ENCODE data around the gene CD86.
A peak's percentile ranks its signal among the peaks of the same experiment; 100 is the strongest.
"Not testable (repeated sequence)": the region's sequence is repeated elsewhere in the genome, so short reads cannot be mapped to it uniquely, and the experiment has no call there.

The CD86 gene

DNA sequence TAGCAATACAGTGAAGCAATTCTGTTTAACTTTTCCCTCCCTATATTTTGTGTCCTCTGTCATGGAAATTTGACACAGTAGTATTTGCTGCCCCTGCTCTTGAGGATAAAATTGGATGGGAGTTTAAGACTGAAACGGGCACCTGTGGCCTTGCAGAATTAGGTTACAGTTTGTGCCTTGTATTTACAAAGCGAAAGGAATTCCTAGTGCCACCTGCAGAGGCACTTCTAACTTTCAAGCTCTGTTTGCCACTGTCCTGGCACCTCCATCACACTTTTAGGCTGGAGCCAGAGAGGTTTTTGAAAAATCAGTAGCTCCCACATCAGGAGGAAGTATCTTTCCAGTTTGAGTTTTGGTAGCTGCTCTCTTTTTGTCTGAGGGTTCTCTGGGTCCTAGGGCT lies 39.5 kb downstream of the CD86 start:
- DNase-seq, result no peak

DNA sequence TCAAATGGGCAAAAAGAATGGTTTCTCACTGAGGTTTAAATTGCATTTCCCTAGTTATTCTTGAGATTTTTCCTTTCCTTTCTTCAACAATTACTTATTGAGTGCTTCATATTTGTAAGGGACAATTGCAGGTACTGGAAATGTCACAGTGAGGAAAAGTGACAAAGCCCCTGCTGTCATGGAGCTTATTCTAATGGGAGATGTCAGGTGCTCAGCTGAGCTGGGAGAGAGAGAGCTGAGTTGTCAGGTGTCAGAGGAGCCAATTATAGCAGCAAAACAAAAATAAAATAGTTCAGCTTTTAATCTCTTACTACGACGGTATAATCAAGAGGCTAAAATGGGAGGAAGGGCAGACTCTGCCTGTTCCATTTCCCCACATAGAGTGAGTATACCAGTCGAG lies 42.0 kb downstream of the CD86 start:
- DNase-seq, result no peak

DNA sequence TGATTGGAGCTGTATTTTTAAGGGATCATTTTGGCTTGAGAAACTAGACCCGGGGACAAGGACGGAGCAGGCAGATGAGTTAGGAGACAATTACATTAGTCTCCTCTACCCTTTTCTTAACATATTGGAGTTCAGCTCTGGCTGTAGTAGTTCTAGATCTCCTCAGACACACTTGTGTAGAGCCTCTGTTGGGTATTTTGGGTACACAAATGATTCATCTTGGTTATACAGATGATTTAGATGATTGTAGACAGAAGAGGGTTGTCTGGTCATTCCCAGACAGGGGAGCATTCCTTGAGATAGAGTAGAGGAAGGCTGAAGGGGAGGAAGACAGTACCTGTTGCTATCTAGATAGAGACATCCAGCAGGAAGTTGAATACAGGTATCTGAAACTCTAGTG lies 43.4 kb downstream of the CD86 start:
- no peak for DNase-seq

DNA sequence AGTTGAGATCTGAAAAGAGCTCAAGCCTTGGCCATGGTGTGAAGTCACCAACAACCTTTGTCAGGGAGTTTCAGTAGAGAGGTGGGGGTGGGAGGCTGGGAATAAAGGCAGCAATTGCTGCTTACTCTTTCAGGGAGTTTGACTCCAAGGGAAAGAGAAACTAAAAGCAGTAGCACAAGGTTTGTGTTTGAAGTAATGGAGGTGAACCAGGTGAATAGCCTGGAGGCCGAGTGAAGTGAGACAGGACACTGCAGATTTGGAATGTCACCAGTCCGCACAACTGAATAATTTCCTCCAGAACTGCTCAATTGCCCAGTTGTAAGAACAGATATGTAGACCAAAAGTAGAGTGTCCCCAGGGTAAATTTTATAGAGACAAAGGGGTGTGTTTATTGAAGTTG lies 44.1 kb downstream of the CD86 start:
- no peak for DNase-seq

DNA sequence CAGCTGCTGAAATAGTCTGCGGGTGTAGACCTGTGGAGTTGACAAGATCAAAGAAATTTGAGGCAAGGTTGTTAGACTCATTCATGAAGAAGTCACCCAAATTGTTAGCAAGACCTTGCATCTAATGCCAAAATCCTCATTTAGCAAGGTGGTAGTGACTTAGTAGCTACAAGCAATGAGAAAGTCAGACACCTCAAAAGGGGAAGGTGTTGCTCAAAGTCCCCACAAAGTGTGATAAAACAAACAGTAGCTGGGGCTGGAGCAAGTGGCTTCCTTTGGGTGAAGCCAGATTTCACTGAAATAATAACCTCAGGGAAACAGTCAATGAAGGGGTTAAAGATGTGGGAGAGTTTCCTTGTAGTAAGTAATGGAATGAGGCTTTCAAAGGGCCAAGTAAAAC lies 44.9 kb downstream of the CD86 start:
- DNase-seq, result no peak

DNA sequence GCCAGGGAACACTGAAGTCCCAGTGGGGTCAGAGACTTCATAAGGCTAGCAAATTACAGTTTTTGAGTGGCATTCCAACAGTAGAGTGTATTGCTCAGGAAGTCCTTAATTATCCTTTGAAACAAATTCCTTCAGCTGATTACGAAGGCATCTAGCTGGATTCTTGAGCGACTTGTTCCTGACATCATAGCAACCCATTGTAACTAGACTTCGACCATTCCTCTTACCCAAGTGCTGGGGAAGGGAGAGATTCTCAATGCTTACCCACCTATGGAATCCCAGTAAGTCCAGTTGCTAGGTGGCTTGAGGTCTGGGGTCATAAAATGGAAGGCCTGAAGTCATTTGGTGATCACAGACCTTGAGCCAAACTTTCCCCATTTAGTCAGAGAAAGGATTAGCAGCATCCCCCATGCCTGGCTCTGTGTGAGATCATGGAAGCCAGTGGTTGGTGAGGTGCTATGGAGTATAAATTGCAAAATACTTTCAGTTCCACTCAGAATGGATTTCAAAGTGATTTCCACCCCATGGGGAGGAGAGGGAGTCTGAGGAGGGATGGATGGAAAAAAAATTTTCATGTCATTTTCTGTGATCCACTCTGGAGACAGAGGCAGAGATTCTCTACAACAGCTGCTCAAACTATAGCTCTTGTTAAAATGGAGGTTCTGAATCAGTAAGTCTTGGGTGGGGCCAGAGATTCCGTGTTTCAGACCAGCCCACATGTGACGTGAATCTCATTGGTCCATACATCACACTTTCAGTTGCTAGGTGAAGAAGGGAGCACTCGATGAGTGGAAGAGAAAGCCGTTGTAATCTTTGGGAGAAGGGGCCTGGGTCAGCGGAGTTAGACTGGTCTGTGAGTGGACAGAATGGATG lies 45.7 kb downstream of the CD86 start:
- DNase-seq, result peak; percentile 37

DNA sequence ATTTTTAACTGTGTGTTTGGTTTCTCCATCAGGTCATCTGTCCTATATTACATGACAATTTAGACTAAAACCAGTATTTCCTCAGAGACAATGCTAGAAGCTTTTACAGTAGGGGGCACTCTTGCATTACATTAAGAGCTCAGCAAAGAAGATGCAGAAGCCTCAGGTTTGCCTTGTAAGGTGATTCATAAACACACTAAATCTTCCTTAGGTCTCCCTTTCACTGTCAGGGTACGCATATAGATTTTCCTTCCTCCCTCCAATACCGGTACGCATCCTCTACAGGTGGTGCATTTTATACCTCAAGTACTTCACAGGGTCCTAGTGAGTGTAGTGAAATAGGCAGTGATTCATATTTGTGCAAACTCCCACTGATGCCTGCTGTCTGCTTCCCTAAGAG lies 46.5 kb downstream of the CD86 start:
- peak; percentile 66 for DNase-seq

DNA sequence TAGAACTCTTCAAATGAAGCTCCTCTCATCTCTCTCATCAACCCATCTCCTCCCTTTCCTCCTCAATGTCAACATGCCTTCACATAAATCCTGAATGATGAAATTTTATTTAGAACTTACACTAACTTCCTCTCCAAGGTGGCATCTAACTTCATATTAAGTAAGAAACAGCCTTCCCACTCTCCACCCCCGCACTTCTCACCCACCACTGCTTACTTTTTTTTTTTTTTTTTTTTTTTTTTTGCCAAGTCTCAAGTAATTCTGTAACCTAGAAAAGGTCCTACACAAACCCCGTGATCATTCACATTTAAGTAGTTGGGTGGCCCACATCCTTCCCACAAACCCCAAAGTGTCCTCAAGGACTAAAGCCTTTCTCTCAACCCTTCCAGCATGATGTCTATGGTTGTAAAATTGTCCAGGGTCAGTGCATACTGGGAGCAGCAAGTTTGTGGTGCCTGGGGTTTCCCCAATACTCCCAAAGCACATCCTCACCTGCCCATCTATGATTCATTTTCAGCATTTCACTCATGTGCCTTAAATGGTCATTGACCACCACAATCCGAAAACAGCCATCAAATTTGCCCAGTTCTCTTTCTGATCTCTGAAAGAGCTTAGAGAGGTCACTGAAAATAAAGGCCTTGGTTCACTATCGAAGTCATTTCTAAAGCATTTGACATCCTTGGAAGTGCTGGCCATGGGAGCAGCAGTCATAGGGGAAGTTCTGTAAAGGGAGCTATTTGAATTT lies 47.2 kb downstream of the CD86 start:
- DNase-seq, result no peak

DNA sequence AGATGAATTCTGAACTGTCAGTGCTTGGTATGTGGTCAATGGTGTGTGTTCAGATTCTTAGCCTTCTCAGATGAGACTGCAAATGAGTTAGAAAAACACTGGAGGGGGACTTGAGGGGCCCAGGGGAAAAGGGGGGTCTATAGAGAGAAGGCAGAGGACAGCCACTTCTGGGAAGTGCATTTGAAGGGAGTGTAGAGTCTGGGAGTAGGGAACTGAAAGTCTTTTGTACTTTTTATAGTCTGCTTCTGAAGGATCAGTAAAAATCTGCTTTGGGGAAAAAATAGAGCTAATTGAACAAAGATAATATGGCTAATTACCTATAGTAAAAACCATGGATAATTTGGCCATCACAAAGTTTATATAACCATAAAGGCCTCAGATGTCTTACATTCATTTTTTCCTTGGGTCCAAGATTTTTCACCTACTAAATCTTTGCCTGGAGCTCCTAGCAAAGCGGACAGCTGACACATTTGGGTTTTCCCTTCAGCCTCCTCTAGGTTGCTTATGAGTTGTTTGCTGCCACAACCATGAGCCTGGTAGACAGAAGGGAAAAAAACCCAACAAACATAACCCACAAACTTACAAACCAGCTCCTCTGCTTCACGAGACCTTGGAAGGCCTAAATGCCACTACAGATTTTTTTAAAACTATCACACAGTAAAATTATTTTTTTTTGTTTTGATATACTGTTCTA lies 48.8 kb downstream of the CD86 start:
- DNase-seq, result no peak

DNA sequence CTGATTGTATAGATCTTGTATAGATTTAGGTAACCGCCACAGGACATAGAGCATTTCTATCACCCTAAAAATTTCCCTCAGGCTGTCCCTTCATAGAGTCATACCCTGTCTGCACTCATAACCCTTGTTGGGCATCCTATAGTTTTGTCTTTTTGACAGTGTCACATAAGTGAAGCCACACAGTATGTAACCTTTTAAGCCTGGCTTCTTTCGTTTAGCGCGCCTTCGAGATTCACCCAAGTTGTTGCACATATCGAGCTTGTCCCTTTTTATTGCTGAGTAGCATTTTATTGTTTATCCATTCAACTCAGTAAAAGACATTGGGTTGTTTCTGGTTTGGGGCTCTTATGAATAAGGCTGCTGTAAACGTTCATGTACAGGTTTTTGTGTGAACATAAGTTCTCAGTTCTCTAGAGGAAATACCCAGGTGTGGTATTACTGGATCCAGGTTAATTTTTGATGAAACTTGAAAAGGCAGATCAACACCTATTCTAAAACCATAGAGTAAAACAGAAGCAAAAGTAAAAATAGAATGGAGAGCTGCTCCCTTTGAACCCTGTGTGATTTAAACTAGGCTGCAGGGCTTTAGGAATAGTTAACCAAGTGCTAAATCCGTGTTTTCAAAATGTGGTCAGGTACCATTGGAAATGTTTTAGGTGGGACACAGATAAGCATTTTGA lies 49.5 kb downstream of the CD86 start:
- no peak for DNase-seq

DNA sequence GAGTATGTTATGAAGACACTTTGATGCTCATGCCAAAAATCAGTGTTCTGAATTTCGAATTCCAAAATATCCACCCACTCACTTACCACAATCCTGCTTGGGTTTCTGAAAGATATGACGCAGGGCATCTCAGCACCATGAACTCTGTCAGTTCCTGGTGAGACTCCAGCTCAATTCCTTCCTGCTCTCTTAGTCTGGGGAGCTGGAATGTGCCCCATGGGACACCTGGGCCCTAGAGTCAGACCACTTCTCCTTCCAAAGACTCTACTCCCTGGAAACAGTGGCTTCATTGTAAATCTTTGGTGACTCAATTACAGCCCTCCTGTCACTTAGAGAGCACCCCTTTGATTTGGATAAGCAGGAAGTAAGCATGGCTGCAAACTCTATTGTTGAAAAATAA lies 50.5 kb downstream of the CD86 start:
- no peak for DNase-seq

DNA sequence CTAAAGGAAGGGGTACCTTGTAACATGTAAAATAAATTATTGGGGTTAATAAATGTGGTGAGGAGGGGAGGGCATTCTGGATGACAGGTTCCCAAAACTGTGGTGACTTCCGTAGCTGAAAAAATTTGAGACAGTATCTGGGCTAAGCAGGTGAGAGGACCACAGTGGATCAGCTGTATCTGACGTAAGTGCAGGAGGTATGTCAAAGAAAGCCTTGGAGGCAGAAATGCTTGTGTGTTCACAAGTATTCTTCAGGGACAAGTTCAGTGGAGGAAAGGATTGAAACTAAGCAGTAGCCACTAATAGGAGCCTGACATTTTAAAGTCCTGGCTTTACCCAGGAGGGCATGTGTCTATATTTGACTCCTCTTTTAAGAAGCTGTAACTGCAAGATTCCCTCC lies 52.0 kb downstream of the CD86 start:
- DNase-seq, result no peak

DNA sequence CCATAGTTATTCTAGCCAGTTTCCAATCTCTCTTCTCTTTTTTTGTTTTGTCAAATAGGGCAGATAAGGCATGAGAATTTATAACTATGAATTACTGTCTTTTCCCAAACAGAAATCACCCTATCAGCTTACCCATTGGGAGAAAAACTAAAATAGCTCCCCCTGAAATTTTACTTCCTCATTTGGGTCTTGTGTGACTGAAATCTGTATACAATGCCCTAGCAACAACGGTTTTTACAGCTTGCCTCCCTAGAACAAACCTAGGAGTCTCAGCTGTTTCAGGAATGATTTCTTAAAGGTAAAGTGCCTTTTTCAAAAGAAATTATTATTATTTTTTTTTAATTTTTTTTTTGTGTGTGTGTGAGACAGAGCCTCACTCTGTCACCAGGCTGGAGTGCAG lies 56.8 kb downstream of the CD86 start:
- DNase-seq, result no peak

DNA sequence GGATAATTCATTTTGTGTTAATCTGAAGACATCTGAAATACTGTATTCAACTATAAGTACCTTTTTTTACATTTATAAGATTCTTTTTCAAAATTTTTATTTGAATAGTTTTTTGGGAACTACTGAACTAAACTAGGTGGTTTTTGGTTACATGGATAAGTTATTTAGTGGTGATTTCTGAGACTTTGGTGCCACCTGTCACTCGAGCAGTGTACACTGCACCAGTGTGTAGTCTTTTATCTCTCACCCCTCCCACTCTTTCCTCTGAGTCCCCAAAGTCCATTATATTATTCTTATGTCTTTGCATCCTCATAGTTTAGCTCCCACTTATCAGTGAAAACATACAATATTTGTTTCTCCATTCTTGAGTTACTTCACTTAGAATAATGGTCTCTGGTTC lies 57.6 kb downstream of the CD86 start:
- DNase-seq, result no peak

DNA sequence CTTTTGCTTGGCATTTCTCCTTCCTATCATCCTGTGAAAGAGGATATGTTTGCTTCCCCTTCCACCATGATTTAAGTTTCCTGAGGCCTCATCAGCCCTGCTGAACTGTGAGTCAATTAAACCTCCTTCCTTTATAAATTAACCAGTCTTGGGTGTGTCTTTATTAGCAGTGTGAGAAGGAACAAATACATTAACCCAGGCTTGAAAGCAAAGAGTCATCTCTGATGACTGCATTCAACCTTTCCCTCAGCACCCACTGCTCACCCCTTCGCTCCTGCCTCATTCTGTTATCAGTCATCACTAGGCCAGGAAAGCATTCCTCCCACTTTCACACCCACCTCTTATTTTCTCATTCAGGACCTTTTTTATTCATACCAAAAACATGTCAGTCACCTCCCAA lies 68.7 kb downstream of the CD86 start:
- no peak for DNase-seq

DNA sequence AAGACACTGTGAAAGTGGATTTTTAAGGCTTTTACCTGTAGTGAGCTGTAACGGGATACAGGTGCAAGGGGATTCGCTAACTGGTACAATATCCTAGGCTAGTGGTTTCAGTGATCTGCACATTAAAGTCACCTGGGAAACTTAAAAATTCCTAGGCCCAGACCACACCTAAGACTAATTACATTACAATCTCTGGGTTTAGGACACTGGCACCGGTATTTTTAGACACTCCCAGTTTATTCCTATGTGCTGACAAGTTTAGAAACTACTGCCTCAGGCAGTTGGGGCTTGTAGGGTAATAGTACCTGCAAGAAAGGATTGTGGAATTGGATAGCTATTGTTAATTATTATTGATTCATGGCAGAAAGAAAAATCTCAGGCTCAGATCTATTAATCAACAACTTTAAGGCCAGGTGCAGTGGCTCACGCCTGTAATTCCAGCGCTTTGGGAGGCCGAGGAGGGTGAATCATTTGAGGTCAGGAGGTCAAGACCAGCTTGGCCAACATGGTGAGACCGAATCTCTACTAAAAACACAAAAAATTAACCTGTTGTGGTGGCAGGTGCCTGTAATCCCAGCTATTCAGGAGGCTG lies 77.9 kb downstream of the CD86 start:
- no peak for DNase-seq

DNA sequence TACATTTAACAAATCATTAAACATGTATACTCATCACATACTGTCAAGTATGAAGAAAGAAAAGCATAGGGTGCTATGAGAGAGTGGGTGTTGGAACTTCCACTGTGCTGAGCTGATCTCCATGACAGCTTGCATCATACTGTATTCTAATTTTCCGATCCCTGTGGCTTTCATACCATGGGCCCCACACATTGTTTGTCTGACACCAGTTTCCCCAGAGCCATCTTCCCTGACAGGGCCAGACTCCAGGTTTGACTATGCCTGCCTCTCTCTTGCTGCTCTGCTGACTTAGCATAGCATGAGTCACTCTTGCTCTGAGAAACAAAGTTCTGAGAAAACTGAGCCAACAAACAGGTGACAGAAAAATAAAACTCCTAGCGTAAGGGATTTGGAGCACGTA lies 91.3 kb downstream of the CD86 start:
- DNase-seq, result no peak

DNA sequence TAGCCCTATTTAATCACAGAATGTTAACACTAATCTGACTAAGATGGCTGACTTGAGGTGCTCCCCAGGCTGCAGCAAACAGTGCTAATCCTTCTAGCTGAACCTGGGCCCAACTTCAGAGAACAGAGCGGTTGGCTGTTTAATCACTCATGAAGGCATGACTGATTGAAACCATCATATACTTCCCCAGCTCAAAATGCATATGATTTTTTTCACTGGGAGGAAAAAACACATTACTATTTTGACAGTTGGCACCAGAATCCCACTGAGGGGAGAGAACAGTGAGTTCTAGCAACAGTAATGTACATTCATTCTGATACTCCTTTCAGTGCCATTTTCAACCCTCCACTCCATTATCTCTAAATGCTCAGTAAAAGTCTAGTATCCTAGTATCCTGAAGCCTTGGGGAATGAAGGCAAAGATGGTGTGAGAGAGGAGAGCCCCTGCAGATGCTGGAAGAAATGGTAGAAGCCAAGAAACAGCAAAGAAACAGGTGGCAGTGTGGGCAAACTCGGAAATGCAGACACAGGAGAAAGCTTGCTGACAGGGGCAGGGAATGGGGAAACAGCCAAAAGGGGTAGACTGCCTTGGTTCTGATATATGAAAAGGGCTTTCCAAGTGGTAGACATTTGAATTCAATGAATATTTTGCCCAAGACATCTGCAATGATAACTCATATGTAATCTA lies 93.9 kb downstream of the CD86 start:
- DNase-seq, result no peak

DNA sequence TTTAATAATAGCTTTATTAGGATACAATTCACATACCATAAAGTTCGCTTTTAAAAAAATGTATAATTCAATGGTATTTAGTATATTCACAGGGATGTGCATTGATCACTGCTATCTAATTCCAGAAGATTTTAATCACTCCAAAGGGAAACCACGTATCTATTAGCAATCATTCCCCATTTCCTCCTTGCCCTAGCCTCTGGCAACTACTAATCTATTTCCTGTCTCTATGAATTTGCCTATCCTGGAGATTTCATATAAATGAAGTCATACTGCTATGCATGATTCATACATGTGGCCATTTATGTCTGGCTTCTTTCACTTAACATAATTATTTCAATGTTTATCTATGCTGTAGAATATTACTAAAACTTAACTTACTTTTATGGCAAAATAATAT lies 96.3 kb downstream of the CD86 start:
- no peak for DNase-seq

DNA sequence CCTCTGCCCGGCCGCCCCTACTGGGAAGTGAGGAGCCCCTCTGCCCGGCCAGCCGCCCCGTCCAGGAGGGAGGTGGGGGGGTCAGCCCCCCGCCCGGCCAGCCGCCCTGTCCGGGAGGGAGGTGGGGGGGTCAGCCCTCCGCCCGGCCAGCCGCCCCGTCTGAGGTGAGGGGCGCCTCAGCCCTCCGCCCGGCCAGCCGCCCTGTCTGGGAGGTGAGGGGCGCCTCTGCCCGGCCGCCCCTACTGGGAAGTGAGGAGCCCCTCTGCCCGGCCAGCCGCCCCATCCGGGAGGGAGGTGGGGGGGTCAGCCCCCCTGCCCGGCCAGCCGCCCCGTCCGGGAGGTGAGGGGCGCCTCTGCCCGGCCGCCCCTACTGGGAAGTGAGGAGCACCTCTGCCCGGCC lies 109.8 kb downstream of the CD86 start:
- DNase-seq, result not testable (repeated sequence)

DNA sequence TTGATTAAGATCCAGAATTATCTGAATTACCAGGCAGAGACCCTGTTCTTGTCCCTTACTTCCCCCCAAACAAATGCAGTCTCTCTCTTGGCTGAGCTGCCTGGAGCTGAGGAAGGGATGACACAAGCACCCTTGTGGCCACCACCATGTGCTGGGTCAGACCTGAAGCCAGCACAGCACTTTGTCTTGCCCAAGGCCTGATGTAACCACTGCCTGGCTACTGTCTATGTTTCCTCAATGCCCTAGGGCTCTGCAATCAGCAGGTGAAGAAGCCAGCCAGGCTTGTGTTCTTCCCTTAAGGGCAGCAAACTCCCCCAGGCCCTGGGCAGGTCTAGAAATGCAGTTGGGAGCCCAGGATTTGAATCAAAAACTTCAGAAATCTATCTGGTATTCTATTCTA lies 112.5 kb downstream of the CD86 start:
- no peak for DNase-seq

DNA sequence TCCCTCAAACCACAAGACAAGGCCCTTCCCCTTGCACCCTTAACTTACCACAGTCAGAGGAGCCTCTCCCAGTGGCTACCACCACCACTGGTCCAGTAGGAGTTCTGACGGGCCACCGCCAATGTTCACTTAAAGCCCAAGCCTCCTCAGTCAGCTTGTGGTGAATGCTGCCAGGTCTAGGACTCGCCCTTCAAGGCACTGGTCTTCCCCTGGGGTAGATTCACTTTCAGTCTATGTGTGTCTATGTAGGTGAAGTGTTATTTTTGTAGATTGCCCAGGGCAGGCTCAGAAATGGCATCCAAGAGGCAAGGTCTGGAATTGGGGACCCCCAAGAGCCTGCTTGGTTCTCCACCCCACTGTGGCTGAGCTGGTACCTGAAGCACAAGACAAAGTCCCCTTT lies 112.9 kb downstream of the CD86 start:
- DNase-seq, result no peak
